GM23338 (cell line): ENCODE data around the gene NEK8. TPM values are rescaled to one million over a fixed set of nuclear protein-coding genes. Genes with fewer than 3 reads are reported as not detected.

Experiments used
- ATAC-seq: fragments of 200-7000 bp; cut with Tn5 transposase; 3 replicates; pipeline ENCODE4 v1.9.1; 2020
- DNase-seq: peaks from one replicate; pipeline ENCODE4 v3.0.0-alpha.2; 2015; ENCODE audit warnings: low spot score
- H2AFZ ChIP-seq: fragments of 200-600 bp; sonication (generic); 2 replicates; pipeline ENCODE4 v1.8.0; 2016; ENCODE audit warnings: antibody characterized with exemption, mild to moderate bottlenecking, moderate library complexity
- H3F3A ChIP-seq: fragments of 200-600 bp; sonication (generic); replicated peaks from 2 replicates; pipeline ENCODE4 v1.8.0; 2017; ENCODE audit warnings: antibody characterized with exemption, mixed run types, low read depth
- H3K27ac ChIP-seq: fragments of 200-600 bp; sonication (generic); 2 replicates; pipeline ENCODE4 v1.6.1; 2016; ENCODE audit warnings: low read depth
- H3K27me3 ChIP-seq: fragments of 200-600 bp; sonication (generic); 2 replicates; pipeline ENCODE4 v1.8.0; 2016; ENCODE audit warnings: mild to moderate bottlenecking, mixed run types, moderate library complexity; ENCODE audit not compliant: insufficient read depth
- H3K36me3 ChIP-seq: fragments of 200-600 bp; sonication (generic); 2 replicates; pipeline ENCODE4 v1.8.0; 2016; ENCODE audit warnings: mild to moderate bottlenecking; ENCODE audit not compliant: insufficient read depth
- H3K4me1 ChIP-seq: fragments of 200-600 bp; sonication (generic); 2 replicates; pipeline ENCODE4 v1.8.0; 2016; ENCODE audit warnings: mild to moderate bottlenecking, moderate library complexity; ENCODE audit not compliant: insufficient read depth
- H3K4me2 ChIP-seq: fragments of 200-600 bp; sonication (generic); 2 replicates; pipeline ENCODE4 v1.7.1; 2017; ENCODE audit warnings: mixed run types
- H3K4me3 ChIP-seq: fragments of 200-600 bp; sonication (generic); 2 replicates; pipeline ENCODE4 v1.6.1; 2016; ENCODE audit warnings: mixed run types
- H3K79me2 ChIP-seq: fragments of 200-600 bp; sonication (generic); replicated peaks from 2 replicates; pipeline ENCODE4 v1.8.0; 2017; ENCODE audit warnings: mild to moderate bottlenecking; ENCODE audit not compliant: insufficient read depth
- H3K9me2 ChIP-seq: fragments of 200-600 bp; sonication (generic); 2 replicates; pipeline ENCODE4 v1.8.0; 2017; ENCODE audit not compliant: insufficient read depth
- H4K20me1 ChIP-seq: fragments of 200-600 bp; sonication (generic); replicated peaks from 2 replicates; pipeline ENCODE4 v1.8.0; 2017; ENCODE audit warnings: mild to moderate bottlenecking; ENCODE audit not compliant: insufficient read depth
- H3K27ac Mint-ChIP-seq: 2 replicates; pipeline ENCODE4 v1.8.0; 2020; ENCODE audit warnings: inconsistent platforms, mild to moderate bottlenecking, moderate library complexity, mixed read lengths
- H3K27me3 Mint-ChIP-seq: 3 replicates; pipeline ENCODE4 v1.8.0; 2022; ENCODE audit warnings: low read depth, mild to moderate bottlenecking, moderate library complexity, mixed read lengths, inconsistent platforms; ENCODE audit not compliant: insufficient read depth, poor library complexity
- H3K36me3 Mint-ChIP-seq: 3 replicates; pipeline ENCODE4 v1.8.0; 2021; ENCODE audit warnings: low read depth, mild to moderate bottlenecking, inconsistent platforms, moderate library complexity, mixed read lengths
- H3K4me1 Mint-ChIP-seq: 3 replicates; pipeline ENCODE4 v1.8.0; 2020; ENCODE audit warnings: mild to moderate bottlenecking, inconsistent platforms, mixed read lengths
- H3K4me3 Mint-ChIP-seq: 3 replicates; pipeline ENCODE4 v1.8.0; 2021; ENCODE audit warnings: moderate library complexity, mild to moderate bottlenecking, inconsistent platforms, mixed read lengths
- H3K9me3 Mint-ChIP-seq: 3 replicates; pipeline ENCODE4 v1.8.0; 2020; ENCODE audit warnings: moderate library complexity, mild to moderate bottlenecking, inconsistent platforms, mixed read lengths
- CREB1 ChIP-seq: fragments of 250-450 bp; sonication (Bioruptor Pico); IDR thresholded peaks from 2 replicates; pipeline ENCODE4 v1.5.0; 2020; ENCODE audit warnings: low read depth, mild to moderate bottlenecking, moderate library complexity
- EZH2 ChIP-seq: fragments of 200-600 bp; sonication (generic); IDR thresholded peaks from one replicate; pipeline ENCODE4 v1.8.0; 2017; ENCODE audit warnings: antibody characterized with exemption, mild to moderate bottlenecking, low read depth; ENCODE audit not compliant: unreplicated experiment
- EZH2phosphoT487 ChIP-seq: fragments of 200-600 bp; sonication (generic); IDR thresholded peaks from one replicate; pipeline ENCODE4 v1.8.1; 2018; ENCODE audit warnings: antibody characterized with exemption; ENCODE audit not compliant: unreplicated experiment
- JUNB ChIP-seq: IDR thresholded peaks from one replicate; pipeline ENCODE4 v1.6.1; 2016; ENCODE audit warnings: antibody characterized with exemption; ENCODE audit not compliant: unreplicated experiment
- NANOG ChIP-seq: IDR thresholded peaks from 2 replicates; pipeline ENCODE4 v1.6.1; 2016; ENCODE audit warnings: antibody characterized with exemption, borderline replicate concordance
- POLR2AphosphoS5 ChIP-seq: IDR thresholded peaks from 2 replicates; pipeline ENCODE4 v1.6.1; 2016; ENCODE audit warnings: antibody characterized with exemption, low read depth
- STAT1 ChIP-seq: IDR thresholded peaks from one replicate; pipeline ENCODE4 v1.6.1; 2016; ENCODE audit warnings: antibody characterized with exemption; ENCODE audit not compliant: unreplicated experiment
- ZNF114 ChIP-seq: fragments of 250-450 bp; sonication (Bioruptor Pico); IDR thresholded peaks from 2 replicates; pipeline ENCODE4 v1.5.0; 2020; ENCODE audit warnings: mild to moderate bottlenecking, moderate library complexity
- ZNF331 ChIP-seq: fragments of 250-450 bp; sonication (Bioruptor Pico); IDR thresholded peaks from 2 replicates; pipeline ENCODE4 v1.5.0; 2020; ENCODE audit warnings: low read depth, mild to moderate bottlenecking, moderate library complexity
- polyA plus RNA-seq: library from polyadenylated mRNA; unstranded; fragments of >200 nt; fragmentation: Nextera tagmentation; extraction: Ambion mirVana; gene quantifications from 2 replicates; pipeline ENCODE4 v1.2.1, GENCODE V29; 2016
- total RNA-seq: library from RNA; depleted of rRNA; stranded (reverse); fragments of >200 nt; shearing (Covaris generic); gene quantifications from 2 replicates; pipeline ENCODE4 v1.2.3, GENCODE V29; 2014
- TF ChIP-seq, protein P1 (sequence below): IDR thresholded peaks from one replicate; pipeline ENCODE4 v1.6.1; 2018; ENCODE audit warnings: antibody characterized with exemption; ENCODE audit not compliant: unreplicated experiment
- TF ChIP-seq, protein P2 (sequence below), 2 experiments: fragments of 200-600 bp in 1 of 2; sonication (generic) in 1 of 2; conservative IDR thresholded peaks; 2 replicates each; pipeline versions ENCODE4 v1.5.1 to v1.6.1; 2016 to 2017; ENCODE audit warnings: antibody characterized with exemption in 2 of 2, low read depth in 2 of 2, mild to moderate bottlenecking in 2 of 2, moderate library complexity in 1 of 2
- TF ChIP-seq, protein P3 (sequence below): fragments of 250-450 bp; sonication (Bioruptor Pico); IDR thresholded peaks from 2 replicates; pipeline ENCODE4 v1.5.0; 2020; ENCODE audit warnings: mild to moderate bottlenecking, moderate library complexity
- TF ChIP-seq, protein P4 (sequence below): IDR thresholded peaks from 2 replicates; pipeline ENCODE4 v1.6.1; 2016; ENCODE audit warnings: antibody characterized with exemption

NEK8 gene
- total and polyA plus RNA-seq, 2 experiments from 2014 or later, result 10.0 to 14.9 TPM

DNA sequence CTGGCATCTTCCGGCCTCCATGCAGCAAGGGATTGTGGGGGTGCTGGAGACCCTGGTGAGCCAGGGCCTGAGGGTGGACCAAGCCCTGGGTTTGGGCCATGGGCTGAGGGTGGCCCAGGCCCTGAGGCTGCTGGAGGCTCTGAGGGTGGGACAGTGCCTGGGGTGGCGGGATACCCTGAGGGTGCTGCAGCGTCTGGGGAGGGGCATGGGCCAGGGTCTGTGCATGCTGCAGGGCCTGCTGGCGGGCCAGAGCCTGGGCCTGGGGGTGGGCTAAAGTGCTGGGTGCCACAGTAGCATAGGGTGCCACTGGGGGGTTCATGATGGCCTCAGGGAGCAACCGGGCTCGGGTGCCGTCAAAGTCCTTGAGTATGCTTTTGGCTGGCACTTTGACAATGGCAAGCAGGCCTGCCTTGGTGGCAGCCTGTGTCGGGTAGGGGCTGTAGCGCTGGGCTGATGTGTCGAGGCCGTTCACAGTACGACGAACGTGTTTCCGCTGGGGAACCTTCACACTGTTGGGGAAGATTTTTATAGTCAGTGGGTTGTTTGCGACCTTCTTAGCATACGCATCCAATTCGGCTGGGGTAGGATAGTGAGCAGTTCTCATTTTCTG, 30.8 kb downstream of the NEK8 start:
- Histone ChIP-seq H3K9me2 (no peaks in the 10 kb centered on the region), H3K4me3 (no peak overlapping the region), H3K27ac (peak overlapping the region; percentile 98), H3K4me2 (peak overlapping the region; percentile 50; the same call in 1 of the 2 replicates), H3K4me1 (peaks cover 52% of the 10 kb centered on the region), H3K79me2 (peaks cover 19% of the 10 kb centered on the region), H3K27me3 (no peaks in the 10 kb centered on the region), H4K20me1 (peaks cover 7% of the 10 kb centered on the region; the same call in 1 of the 2 replicates), H2AFZ (no peak overlapping the region), H3F3A (peaks cover 55% of the 10 kb centered on the region), H3K36me3 (peaks cover 5% of the 10 kb centered on the region; the same call in 1 of the 2 replicates)
- Mint-ChIP-seq H3K27ac (peak overlapping the region; percentile 91), H3K4me3 (no peak overlapping the region), H3K27me3 (peaks cover 32% of the 10 kb centered on the region), H3K4me1 (peaks cover 67% of the 10 kb centered on the region), H3K9me3 (no peaks in the 10 kb centered on the region; the same call in 2 of the 3 replicates), H3K36me3 (peaks cover 57% of the 10 kb centered on the region)
- ATAC-seq, result no peak
- DNase-seq, result no peak
- no peak for TF ChIP-seq STAT1
- TF ChIP-seq EZH2, result no peak
- TF ChIP-seq, protein P1, sequence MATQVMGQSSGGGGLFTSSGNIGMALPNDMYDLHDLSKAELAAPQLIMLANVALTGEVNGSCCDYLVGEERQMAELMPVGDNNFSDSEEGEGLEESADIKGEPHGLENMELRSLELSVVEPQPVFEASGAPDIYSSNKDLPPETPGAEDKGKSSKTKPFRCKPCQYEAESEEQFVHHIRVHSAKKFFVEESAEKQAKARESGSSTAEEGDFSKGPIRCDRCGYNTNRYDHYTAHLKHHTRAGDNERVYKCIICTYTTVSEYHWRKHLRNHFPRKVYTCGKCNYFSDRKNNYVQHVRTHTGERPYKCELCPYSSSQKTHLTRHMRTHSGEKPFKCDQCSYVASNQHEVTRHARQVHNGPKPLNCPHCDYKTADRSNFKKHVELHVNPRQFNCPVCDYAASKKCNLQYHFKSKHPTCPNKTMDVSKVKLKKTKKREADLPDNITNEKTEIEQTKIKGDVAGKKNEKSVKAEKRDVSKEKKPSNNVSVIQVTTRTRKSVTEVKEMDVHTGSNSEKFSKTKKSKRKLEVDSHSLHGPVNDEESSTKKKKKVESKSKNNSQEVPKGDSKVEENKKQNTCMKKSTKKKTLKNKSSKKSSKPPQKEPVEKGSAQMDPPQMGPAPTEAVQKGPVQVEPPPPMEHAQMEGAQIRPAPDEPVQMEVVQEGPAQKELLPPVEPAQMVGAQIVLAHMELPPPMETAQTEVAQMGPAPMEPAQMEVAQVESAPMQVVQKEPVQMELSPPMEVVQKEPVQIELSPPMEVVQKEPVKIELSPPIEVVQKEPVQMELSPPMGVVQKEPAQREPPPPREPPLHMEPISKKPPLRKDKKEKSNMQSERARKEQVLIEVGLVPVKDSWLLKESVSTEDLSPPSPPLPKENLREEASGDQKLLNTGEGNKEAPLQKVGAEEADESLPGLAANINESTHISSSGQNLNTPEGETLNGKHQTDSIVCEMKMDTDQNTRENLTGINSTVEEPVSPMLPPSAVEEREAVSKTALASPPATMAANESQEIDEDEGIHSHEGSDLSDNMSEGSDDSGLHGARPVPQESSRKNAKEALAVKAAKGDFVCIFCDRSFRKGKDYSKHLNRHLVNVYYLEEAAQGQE, result no peak
- TF ChIP-seq ZNF331 (CRISPR knock-in tag), result no peak
- TF ChIP-seq POLR2AphosphoS5, result no peak
- TF ChIP-seq, protein P2, sequence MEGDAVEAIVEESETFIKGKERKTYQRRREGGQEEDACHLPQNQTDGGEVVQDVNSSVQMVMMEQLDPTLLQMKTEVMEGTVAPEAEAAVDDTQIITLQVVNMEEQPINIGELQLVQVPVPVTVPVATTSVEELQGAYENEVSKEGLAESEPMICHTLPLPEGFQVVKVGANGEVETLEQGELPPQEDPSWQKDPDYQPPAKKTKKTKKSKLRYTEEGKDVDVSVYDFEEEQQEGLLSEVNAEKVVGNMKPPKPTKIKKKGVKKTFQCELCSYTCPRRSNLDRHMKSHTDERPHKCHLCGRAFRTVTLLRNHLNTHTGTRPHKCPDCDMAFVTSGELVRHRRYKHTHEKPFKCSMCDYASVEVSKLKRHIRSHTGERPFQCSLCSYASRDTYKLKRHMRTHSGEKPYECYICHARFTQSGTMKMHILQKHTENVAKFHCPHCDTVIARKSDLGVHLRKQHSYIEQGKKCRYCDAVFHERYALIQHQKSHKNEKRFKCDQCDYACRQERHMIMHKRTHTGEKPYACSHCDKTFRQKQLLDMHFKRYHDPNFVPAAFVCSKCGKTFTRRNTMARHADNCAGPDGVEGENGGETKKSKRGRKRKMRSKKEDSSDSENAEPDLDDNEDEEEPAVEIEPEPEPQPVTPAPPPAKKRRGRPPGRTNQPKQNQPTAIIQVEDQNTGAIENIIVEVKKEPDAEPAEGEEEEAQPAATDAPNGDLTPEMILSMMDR (conservative IDR thresholded peaks at IDR 0.05; ENCODE audit: low read depth in 2 of 2), result no peak
- TF ChIP-seq NANOG, result no peak
- no peak for TF ChIP-seq ZNF114
- TF ChIP-seq CREB1 (CRISPR knock-in tag), result no peak
- TF ChIP-seq, protein P3, sequence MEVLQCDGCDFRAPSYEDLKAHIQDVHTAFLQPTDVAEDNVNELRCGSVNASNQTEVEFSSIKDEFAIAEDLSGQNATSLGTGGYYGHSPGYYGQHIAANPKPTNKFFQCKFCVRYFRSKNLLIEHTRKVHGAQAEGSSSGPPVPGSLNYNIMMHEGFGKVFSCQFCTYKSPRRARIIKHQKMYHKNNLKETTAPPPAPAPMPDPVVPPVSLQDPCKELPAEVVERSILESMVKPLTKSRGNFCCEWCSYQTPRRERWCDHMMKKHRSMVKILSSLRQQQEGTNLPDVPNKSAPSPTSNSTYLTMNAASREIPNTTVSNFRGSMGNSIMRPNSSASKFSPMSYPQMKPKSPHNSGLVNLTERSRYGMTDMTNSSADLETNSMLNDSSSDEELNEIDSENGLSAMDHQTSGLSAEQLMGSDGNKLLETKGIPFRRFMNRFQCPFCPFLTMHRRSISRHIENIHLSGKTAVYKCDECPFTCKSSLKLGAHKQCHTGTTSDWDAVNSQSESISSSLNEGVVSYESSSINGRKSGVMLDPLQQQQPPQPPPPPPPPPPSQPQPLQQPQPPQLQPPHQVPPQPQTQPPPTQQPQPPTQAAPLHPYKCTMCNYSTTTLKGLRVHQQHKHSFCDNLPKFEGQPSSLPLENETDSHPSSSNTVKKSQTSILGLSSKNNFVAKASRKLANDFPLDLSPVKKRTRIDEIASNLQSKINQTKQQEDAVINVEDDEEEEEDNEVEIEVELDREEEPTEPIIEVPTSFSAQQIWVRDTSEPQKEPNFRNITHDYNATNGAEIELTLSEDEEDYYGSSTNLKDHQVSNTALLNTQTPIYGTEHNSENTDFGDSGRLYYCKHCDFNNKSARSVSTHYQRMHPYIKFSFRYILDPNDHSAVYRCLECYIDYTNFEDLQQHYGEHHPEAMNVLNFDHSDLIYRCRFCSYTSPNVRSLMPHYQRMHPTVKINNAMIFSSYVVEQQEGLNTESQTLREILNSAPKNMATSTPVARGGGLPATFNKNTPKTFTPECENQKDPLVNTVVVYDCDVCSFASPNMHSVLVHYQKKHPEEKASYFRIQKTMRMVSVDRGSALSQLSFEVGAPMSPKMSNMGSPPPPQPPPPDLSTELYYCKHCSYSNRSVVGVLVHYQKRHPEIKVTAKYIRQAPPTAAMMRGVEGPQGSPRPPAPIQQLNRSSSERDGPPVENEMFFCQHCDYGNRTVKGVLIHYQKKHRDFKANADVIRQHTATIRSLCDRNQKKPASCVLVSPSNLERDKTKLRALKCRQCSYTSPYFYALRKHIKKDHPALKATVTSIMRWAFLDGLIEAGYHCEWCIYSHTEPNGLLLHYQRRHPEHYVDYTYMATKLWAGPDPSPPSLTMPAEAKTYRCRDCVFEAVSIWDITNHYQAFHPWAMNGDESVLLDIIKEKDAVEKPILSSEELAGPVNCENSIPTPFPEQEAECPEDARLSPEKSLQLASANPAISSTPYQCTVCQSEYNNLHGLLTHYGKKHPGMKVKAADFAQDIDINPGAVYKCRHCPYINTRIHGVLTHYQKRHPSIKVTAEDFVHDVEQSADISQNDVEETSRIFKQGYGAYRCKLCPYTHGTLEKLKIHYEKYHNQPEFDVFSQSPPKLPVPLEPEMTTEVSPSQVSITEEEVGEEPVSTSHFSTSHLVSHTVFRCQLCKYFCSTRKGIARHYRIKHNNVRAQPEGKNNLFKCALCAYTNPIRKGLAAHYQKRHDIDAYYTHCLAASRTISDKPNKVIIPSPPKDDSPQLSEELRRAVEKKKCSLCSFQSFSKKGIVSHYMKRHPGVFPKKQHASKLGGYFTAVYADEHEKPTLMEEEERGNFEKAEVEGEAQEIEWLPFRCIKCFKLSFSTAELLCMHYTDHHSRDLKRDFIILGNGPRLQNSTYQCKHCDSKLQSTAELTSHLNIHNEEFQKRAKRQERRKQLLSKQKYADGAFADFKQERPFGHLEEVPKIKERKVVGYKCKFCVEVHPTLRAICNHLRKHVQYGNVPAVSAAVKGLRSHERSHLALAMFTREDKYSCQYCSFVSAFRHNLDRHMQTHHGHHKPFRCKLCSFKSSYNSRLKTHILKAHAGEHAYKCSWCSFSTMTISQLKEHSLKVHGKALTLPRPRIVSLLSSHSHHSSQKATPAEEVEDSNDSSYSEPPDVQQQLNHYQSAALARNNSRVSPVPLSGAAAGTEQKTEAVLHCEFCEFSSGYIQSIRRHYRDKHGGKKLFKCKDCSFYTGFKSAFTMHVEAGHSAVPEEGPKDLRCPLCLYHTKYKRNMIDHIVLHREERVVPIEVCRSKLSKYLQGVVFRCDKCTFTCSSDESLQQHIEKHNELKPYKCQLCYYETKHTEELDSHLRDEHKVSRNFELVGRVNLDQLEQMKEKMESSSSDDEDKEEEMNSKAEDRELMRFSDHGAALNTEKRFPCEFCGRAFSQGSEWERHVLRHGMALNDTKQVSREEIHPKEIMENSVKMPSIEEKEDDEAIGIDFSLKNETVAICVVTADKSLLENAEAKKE (CRISPR knock-in tag), result no peak
- TF ChIP-seq, protein P4, sequence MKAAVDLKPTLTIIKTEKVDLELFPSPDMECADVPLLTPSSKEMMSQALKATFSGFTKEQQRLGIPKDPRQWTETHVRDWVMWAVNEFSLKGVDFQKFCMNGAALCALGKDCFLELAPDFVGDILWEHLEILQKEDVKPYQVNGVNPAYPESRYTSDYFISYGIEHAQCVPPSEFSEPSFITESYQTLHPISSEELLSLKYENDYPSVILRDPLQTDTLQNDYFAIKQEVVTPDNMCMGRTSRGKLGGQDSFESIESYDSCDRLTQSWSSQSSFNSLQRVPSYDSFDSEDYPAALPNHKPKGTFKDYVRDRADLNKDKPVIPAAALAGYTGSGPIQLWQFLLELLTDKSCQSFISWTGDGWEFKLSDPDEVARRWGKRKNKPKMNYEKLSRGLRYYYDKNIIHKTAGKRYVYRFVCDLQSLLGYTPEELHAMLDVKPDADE, result no peak
- TF ChIP-seq EZH2phosphoT487, result no peak
- no peak for TF ChIP-seq JUNB
